Skeletal muscle cell (primary cell): ENCODE measurements around the gene NEMP1.
"Not testable (repeated sequence)": the region's sequence is repeated elsewhere in the genome, so short reads cannot be mapped to it uniquely, and the experiment has no call there.

Experiments
- DNase-seq: peaks from one replicate; pipeline ENCODE4 v3.0.0-alpha.2; 2010; ENCODE audit warnings: low read depth
- H3K4me3 ChIP-seq: 2 replicates; pipeline ENCODE4 v1.5.1; 2011; ENCODE audit warnings: low read depth, mild to moderate bottlenecking, control low read depth, low read length, moderate library complexity

Gene NEMP1

GRCh38 chr12:57093415-57094207 is 15.0 kb upstream of the NEMP1 start:
- DNase-seq: peak; percentile 72
- peak overlapping the region; percentile 0 for H3K4me3 ChIP-seq

- H3K4me3 ChIP-seq: peak overlapping the region; percentile 1
These were observed 14.4 kb upstream of the NEMP1 start for GRCh38 chr12:57092876-57093414.

GRCh38 chr12:57092529-57092862 is 13.9 kb upstream of the NEMP1 start:
- no peak for DNase-seq
- peak overlapping the region; percentile 1 for H3K4me3 ChIP-seq

More at GRCh38 chr12:57092876-57093414, 14.4 kb upstream of the NEMP1 start:
- no peak for DNase-seq

- no peak for DNase-seq
- H3K4me3 ChIP-seq: peak overlapping the region; percentile 94
These were observed 13.3 kb upstream of the NEMP1 start for GRCh38 chr12:57091638-57092528.

- peak overlapping the region; percentile 94 for H3K4me3 ChIP-seq
- no peak for DNase-seq
These were observed 12.5 kb upstream of the NEMP1 start for GRCh38 chr12:57090924-57091637.

GRCh38 chr12:57090490-57090889 is 11.9 kb upstream of the NEMP1 start:
- peak overlapping the region; percentile 94 for H3K4me3 ChIP-seq
- no peak for DNase-seq

- H3K4me3 ChIP-seq: peak overlapping the region; percentile 94
- no peak for DNase-seq
These were observed 11.0 kb upstream of the NEMP1 start for GRCh38 chr12:57089271-57090245.

- H3K4me3 ChIP-seq: peak within 1 kb of the TSS; percentile 94
- DNase-seq: peak; percentile 95
These were observed 10.0 kb upstream of the NEMP1 start, which contains the start of gene NAB2 for GRCh38 chr12:57088354-57089270. Gene NAB2, plus strand, starts transcription at chr12:57089114. Its CDS starts 158 bp downstream, at chr12:57089272.

GRCh38 chr12:57087691-57088353 is 9.2 kb upstream of the NEMP1 start:
- peak; percentile 97 for DNase-seq
- H3K4me3 ChIP-seq: peak overlapping the region; percentile 67

- peak; percentile 85 for DNase-seq
- H3K4me3 ChIP-seq: peak overlapping the region; percentile 67
These were observed 8.6 kb upstream of the NEMP1 start for GRCh38 chr12:57087010-57087690.

- peak overlapping the region; percentile 67 for H3K4me3 ChIP-seq
- DNase-seq: no peak
These were observed 8.0 kb upstream of the NEMP1 start for GRCh38 chr12:57086493-57087009.

- peak; percentile 47 for DNase-seq
- peak overlapping the region; percentile 67 for H3K4me3 ChIP-seq
These were observed 7.5 kb upstream of the NEMP1 start for GRCh38 chr12:57085999-57086492.

GRCh38 chr12:57080855-57081254 is 2.3 kb upstream of the NEMP1 start:
- DNase-seq: no peak
- no peak overlapping the region for H3K4me3 ChIP-seq

- no peak for DNase-seq
- no peak overlapping the region for H3K4me3 ChIP-seq
These were observed 1.2 kb upstream of the NEMP1 start for GRCh38 chr12:57079821-57080220.

GRCh38 chr12:57073566-57074450 is 4.8 kb downstream of the NEMP1 start:
- DNase-seq, H3K4me3 ChIP-seq: not testable (repeated sequence)
